ENCODE results near the gene FSTL4.
A peak's percentile ranks its signal among the peaks of the same experiment; 100 is the strongest.

Gene FSTL4

DNA sequence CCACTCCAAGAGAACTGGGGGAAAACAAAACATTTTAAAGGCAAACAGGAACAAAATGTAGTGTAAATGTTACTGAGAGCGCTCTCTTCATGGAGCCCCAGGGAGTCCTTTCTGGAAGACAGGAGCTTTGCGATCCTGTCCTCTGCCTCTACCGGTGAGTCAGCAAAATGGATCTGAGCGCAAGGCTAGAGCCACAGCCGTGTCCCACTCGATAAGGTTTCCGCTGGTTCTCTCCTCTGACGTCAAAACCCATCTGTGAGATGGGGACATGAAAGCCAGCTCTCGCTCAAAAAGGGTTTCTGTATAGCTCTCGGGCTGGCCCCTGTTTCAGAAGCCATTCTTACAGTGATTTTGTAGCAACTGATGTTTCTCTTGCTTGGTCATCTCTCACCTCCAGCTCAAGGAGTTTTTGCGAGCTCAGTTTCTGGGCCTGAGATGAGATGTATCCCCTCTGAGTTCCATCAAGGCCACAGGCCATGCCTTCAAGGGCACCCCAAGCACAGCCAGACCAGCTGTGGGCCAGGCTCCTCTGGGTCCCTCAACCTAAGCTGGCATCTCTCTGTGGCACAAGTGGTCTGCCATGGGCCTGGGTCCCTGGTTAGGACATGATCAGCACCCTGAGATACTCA is 101.6 kb downstream of the FSTL4 start:
- DNase-seq = no peak

DNA sequence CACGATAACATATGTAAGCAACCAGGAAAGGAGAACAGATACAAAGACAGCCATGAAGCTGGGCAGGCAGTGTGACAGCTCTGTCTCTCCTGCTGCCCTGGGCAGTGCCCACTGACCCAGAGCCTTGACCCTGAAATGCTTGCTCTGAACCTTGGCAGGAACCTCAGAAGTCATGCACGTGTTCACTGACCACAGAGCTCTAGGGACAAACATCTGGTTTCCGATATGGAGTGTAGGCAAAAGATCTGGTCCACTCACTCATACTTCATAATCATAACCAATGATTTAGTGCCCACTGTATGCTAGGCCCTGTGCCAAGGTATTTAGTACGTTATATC is 102.6 kb downstream of the FSTL4 start:
- DNase-seq = no peak

DNA sequence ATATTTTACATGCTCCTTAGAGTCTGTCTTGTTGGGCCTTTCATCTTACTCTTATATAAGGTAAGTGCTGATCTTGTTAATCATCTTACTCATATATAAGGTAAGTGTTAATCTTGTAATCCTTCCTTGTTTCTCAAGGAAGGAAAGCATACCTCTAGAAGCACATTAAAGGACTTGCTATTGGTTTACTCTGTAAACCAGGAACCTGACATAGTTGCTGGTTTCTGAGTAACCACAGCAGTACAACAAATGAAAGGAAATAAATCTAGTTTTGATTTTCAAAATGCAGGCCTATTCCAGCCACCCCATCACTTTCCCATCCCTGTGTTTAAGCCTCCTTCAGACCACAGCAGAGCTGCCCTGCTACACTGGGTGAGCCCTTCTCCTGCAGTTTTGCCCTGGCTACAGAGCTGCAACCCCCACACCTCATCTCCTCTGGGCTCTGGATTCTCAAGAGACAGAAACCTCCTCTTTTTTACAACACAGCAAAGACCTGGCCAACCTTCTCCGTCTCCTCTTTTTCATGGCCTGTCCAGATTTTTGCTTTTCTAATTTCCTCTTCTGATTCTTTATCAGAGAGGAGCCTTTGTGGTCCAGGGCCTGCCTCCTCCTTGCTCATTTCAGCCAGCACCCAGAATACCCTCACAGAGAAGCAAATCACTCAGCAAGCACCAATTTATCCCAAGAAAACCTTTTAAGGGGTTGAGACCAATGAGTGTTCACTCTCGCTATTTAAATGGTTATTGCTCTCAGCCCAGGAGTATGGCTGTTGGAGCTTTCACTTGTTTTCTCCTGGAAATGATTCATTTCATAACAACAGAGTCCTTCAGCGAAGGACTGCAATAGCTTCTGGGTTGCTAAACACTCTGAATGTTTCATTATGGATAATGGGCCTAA is 103.2 kb downstream of the FSTL4 start:
- no peak for DNase-seq

DNA sequence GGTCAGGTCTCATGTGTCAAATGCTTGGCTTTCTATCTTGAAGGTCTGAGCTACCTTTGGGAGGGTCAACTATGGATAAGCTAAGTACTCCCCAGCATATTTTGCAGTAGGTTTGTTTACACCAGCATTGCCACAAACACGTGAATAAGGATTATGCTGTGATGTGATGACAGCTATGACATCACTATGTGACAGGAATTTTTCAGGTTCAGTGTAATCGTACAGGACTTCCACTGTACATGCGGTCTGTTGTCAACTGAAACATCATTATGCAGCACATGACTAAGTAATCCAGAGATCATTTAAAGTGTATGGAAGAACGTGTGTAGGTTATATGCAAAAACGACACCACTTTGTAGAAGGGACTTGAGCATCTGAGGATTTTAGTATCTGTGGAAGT is 104.0 kb downstream of the FSTL4 start:
- DNase-seq = no peak

DNA sequence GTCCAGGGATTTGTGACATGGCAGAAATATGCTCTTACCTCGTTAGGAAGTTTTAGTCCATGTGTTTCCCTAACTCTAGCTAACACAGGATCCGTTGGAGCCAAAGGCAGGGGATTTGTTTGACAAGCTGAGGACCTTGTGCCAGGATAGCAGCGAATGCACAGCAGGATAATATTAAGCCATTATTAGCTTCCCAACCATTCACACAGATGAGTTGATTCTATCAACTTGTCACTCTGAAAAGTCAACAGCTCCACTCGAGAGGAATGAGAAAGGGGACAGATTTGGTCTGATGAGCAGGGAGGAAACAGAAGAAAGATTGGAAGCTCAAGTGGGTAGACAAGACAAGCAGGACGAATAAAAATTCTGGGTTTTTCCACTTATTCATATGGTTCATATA is 106.2 kb downstream of the FSTL4 start:
- DNase-seq = no peak

DNA sequence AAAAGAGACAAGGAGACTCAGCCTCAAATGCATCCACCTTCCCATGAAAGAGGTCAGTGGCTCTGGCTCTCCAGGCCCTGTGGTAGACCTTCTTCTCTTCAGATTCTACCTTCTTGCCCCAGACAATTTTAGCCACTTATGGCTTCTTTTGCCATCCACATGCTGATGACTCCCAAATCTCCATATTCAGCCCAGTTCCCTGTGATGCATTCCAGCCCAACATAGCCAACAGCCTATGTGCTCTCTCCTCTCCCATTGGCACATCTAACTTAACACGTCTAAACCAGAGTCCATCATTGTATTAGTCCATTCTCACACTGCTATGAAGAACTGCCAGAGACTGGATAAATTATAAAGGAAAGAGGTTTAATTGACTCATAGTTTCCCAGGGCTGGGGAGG is 108.8 kb downstream of the FSTL4 start:
- DNase-seq = no peak

DNA sequence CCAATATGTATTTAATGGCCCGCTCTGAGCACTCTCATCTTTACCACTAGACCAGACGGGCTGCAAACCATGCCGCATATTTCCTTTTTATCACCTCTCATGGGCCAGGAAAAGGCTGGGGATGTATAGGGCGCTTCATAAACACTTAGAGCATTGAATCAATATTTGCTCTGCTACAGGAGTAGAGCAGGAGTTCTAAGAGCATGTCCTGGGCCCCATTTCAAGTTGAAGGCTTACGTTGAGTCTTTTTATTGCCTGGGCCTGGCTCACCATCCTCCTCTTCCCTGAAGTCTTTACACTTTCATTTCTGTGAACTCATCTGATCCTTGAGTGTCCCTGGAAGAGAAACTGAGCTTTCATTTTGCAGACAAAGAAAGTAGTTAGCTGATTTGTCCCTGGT is 112.4 kb downstream of the FSTL4 start:
- no peak for DNase-seq

DNA sequence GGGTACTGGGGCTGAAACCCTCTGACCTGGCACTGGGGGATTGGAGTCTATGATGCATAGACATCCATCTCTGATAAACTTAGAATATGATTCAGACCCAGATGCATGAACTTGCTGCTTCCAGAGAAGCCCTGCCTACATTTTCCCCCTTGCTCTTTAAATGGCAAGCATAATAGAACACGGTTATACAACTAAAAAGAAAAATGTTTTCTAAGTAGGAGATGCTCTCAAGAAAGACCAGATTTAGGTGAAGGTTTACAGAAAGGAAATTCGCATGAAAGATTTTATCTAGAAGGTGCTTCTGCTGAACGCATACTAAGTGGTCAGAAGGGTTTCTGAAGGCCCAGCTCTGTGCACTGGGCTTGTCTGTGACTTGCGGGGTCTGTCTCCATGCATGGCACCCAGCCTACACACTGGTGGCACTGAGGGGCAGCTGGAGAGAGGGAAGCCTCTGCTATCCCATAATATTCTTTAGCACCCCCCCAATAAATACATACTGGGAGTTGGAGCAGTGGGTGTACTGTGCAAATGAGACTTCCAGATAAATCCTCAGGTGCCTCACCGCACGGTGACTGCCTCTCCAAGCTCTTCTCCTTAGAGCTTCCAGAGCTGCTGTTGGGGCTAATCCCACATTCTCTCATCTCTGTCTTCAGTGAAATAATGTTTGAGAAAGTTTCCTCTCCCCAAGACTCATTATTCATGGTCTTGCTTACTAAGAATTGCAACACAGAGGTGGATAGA is 114.6 kb downstream of the FSTL4 start:
- DNase-seq = no peak

DNA sequence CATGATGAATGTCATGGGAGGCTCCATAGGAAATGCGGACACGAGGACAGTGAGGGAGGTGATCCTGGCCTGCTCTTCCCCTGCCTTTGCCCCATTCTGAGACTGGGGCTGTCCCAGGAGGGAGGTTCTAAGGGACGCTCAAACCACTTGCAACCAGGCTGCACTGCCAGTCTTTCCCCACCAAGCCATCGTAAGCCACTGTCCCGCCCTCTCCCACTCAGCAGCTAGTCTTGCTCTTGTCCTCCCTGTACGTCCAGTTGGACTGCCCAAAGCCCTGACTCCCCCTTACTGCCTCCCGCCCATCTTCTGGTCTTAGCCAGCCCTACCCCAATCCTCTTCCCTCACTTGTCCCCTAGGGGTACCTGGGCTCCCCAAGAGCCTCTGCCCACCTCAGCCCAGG is 115.7 kb downstream of the FSTL4 start:
- no peak for DNase-seq

DNA sequence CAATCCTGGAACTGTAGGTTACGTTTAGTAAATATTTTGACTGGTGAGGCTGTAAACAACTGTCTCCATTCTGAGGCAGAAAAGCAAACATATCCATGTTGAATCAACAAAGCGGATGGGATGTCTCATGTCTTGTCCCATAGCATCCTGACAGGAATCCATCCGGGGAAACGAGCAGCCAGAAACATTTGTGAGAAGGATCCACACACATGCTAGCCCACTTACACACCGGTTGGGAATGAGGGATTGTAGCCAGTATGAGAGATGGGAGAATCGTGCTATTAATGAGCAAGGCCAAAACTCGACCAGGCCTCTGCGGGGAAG is 117.5 kb downstream of the FSTL4 start:
- DNase-seq = no peak

DNA sequence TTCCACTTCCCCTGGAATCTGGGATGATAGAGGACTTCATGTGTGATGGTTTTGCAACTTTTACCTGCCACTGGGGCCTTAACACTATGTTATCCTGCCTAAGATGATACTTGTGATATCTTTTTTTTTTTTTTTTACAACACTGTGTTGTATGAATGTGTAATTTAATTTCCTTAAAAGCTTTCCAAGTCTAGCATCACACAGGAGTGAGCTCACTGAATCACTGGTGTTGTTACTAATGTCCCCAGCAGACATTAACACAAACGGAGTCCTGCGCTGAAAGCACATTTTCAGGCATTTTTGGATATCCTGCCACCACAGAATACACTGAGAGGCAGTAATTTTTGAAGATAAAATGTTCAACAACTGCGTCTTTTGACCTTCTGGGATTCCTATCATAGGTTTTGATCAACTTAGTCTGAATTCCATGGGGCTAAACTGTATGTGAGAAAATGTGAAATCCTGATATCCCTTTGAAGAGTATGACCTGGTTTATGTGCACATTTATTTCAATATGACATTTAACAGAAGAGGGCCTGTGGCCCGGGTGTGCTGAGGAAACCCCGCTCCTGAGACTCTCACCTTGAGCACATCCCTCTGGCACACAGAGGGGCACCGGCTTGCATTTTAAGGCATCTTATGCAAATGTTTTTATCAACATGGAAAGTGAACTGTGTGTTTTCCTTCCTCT is 118.0 kb downstream of the FSTL4 start:
- DNase-seq = no peak

DNA sequence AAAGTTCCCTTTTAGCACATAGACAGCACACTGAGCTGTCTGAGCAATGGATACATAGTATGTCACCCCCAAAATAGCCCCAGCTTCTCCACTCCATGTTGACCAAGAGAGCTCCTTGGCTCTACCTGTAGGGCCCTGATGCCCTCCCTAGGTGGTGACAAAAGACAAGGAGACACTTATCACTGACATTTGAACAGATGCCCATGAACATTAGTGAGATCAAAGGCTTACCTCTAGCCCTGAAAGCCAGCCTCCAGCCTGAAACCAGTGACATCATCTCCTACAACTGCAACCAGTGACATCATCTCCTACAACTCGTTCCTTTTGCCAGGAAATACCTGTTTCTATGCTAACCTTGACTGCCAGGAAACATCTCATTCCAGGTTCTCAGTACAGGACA is 122.7 kb downstream of the FSTL4 start:
- DNase-seq = peak; percentile 3

DNA sequence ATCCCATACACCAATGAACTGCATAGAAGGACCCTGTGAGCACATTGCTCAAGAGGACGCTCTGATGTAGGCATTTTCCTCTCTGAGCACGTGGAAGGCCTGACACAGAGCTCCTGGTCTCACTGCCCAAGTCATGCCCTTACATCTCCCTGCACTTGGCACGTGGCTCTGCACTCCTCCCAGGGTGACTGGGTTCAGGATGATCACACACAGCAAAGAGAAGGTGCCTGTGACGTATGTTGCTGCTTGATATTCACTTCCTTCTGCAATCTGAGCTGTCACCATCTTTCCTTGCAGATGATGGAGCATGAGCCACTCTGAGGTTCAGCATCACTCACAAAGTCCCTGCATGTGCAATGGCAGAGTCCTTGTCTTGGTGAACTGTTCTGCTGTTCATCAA is 125.2 kb downstream of the FSTL4 start:
- no peak for DNase-seq

DNA sequence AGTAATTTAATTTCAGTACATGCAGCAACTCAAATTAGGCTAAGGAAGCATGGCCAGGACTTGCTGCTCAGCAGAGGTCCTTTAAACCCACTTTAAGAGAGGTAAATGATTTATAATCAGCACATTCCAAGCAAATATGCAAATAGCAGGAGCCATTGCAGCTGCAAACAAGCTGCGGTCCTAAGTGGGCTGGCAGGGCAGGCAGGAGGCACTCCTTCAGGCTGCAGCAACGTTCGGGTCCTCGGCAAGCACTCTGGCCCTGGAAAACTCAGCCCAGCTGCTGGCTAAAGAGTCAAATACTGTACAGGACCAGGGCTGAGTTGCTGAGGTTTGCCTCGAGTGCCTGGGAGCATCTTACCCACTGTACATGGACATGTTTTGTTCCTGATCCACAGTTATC is 126.9 kb downstream of the FSTL4 start:
- no peak for DNase-seq

DNA sequence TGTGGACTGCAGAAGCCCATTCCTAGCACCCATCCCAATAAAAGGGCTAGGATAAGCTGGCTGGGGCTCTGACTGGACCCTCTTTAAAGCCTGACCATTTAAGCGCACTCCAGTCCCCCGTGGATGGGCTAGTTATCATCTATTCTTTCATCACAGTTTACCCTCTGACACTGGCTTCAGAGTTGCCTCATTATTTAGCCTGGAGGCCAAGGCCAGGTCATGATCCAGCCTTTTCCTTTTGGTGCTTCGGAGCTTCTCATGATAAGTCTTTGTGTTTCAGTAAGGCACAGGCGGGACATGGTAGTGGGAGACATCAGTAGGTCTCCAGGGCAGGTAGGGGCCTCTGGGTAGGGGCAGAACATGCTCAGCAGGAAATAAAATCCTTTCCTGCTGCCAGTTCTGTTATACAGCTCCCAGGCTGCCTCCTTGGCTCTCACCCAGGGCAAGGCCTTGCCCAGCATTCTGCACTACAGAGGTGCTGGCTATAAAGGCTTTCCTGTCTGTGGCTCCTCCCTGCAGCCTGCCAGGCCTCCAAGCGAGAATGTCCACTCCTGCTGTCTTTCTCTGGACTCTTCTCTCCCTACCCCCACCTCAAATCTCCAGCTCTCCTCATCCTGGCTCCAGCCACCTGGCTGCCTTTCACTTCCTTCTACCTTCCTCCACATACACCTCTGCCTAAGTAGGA is 128.8 kb downstream of the FSTL4 start:
- DNase-seq = no peak

DNA sequence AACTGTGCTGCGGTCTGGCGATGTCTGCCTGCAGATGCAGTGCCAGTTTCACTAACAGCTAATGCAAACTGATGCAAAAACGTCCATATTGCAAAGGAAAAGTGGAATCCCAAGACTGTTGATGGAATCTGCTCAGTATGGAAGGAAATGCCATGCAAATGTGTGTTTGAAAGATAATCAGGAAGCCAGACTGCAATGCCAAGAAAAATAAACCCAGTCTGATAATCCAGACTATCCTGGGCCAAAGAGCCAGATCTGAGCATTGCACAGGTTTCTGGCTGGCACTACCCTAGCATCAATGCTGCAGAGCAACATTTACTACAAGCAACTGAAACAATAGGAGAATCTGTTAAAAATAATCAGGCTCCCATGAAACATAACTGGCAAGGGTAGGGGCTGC is 130.3 kb downstream of the FSTL4 start:
- DNase-seq = no peak

DNA sequence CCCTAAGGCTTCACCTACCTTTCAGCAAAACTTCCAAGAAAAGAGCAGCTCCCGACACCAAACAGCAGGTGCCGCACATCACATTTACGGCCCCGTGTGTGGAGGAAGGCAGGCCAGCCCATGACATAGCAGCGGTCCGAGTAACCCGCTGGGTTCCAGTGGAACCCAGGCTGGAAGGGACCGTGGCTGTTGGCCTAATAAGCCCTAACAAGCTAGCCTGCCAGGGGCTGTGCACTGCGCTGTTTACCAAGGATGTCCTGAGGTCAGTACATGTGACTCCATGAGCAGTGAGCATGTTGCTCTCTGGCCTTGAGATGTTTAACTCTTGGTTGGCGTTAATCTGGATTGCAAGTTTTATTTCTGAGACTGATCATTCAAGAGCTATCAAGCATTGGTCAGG is 131.5 kb downstream of the FSTL4 start:
- DNase-seq = no peak

DNA sequence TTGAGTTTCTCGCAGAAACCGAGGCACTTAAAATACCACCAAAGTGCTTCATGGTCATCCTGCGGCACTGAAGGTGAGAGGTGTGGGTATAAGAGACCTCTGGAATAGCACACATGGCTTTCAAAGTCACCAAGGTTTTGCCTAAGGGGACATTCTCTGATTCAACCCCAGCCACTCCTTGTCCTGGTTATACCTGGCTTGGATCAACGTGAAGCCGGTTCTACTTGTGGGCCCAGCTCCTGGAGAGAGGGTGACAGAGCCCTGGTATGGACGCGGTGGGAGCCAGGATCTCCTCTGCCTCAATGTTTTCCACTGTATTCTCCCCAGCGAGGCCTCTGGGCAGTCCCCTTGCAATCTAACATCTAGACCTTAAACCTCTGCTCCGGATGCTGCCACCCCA is 132.0 kb downstream of the FSTL4 start:
- no peak for DNase-seq

DNA sequence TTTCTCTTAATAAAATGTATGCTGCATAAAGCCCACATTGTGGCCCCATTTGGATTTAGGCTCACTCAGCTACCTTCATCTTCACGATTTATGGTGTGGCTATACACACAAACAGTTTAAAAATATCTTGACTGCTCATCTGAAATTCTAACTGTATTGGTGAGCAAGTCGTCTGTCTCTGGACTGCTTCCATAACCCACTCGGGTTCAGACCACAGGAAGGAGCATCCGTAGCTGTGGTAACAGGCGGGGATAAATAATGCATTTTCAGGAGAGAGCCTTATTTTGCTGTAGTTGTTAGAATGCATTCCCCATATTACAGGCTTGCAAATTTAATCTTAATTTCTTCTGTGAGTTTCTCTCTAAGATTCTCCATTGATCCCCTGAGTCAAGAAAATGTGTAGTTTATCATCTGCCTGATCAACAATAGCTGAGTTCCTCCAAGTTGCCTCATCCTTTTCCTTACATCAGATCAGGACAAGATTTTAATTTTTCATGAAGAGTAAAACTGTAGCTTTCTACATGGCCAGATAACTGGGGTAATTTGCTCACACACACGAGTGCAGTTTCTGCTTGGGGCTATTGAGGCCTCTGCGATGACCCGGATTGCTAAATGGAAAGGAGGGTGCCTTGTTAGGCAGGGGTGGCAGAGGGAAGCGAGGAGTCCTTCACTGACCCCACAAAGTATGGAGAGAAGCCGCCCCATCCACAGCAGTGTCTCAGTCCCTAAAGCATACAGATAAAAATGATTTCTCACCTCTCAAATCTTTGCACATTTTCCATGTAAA is 133.9 kb downstream of the FSTL4 start:
- no peak for DNase-seq

DNA sequence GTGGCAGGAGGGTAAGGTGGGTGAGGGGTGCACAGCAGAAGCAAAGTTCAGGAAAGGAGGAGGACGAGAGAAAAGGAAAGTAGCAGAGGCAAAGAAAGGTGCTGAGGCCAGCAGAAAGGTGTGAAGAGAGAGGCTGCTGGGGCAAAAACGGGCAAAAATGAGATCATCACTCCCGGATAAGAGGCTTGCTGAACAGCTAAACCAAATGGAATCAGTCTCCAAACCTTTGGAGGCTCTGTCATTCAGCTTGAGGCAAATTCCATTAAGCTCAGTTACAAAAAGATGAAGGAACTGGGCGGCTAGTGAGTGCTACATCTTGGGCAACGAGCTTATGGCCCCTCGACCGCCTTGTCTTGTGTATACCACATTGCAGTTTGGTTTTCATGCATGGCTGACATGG is 136.4 kb downstream of the FSTL4 start:
- DNase-seq = no peak

DNA sequence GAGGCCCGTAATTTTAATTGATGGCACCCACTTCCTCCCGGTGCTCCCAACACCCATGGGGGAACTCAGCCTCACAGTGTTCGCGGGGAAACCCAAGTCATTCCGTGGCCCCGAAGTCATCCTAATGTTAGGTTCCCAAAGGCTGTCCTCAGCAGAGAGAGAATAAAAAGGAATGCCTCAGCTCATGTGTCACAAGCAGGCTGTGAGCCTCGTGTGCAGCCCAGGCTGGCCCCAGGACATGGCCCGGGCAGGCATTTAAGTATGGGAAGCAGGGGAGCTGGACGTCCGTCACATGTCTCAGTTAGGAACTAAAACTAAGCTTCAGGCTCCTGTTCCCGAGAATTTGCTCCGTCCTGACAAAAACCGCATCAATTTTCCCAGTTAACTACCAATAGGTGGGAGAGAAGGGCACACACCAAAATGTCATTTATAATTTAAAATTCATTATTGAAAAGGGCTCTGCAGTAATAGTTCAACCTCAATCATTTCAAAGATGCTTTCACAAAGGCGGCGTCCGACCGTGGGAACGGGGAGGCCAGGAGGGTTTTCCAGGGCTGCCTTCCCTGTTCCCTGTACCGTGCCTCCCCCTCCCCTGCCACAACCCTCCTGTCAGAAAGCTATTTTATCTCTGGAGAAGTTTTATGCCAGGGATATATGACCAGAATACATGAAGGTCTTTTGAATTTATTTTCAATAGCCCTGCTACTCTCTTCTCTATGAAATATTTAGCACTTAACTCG is 137.3 kb downstream of the FSTL4 start:
- no peak for DNase-seq

DNA sequence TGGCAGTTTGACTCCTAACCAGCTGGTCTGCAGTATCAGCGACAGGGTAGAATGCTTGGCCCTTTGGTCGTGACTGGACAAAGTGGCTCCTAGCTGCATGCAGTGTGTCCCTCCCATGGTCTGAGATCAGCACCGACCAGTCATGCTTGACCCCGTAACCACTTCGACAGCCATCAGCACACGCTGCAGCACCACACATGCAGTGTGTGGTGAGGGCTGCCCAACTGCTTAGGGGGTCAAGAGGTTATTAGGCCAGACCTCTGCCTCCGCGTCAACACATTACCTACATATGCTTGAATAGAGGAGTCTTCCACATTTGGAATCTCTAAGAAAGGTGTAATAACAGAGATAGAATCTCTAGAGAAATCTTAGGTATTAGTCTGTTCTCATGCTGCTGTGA is 139.1 kb downstream of the FSTL4 start:
- no peak for DNase-seq

All from CD4-positive, alpha-beta T cell treated with Interleukin-12 subunit alpha and Interleukin-12 subunit beta, for 1 hour (primary cell).